Fibroblast of lung (primary cell): ENCODE data around the gene EDA. TPM values are rescaled to one million over a fixed set of nuclear protein-coding genes. Genes with fewer than 3 reads are reported as not detected.

Source experiments
- DNase-seq, 2 donors: peaks; one replicate each; pipeline versions ENCODE4 v3.0.0 to v3.0.0-alpha.2; 2010; ENCODE audit warnings: low read depth in 2 of 2
- H2AFZ ChIP-seq: 2 replicates; pipeline ENCODE4 v1.5.1; 2012; ENCODE audit warnings: low read length, control low read depth, inconsistent platforms
- H3K27ac ChIP-seq: 2 replicates; pipeline ENCODE4 v1.5.1; 2011; ENCODE audit warnings: low read length, control low read depth; ENCODE audit not compliant: insufficient read depth
- H3K27me3 ChIP-seq: 2 replicates; pipeline ENCODE4 v1.5.1; 2011; ENCODE audit warnings: mild to moderate bottlenecking, low read length; ENCODE audit not compliant: control insufficient read depth, insufficient read depth
- H3K36me3 ChIP-seq: 2 replicates; pipeline ENCODE4 v1.5.1; 2011; ENCODE audit warnings: low read length; ENCODE audit not compliant: control insufficient read depth, insufficient read depth
- H3K4me1 ChIP-seq: 2 replicates; pipeline ENCODE4 v1.5.1; 2011; ENCODE audit warnings: low read length; ENCODE audit not compliant: control insufficient read depth, insufficient read depth; ENCODE audit errors: extremely low read depth
- H3K4me2 ChIP-seq: 2 replicates; pipeline ENCODE4 v1.5.1; 2011; ENCODE audit warnings: low read length, control low read depth; ENCODE audit not compliant: insufficient read depth; ENCODE audit errors: extremely low read depth
- H3K4me3 ChIP-seq, 4 experiments: fragments of 200-600 bp in 1 of 4; sonication (generic) in 1 of 4; replicated peaks in 1 of 4; 2 replicates each; pipeline ENCODE4 v1.5.1; 2011 to 2016; ENCODE audit warnings: low read length in 4 of 4, low read depth in 3 of 4, mild to moderate bottlenecking in 3 of 4, control low read depth in 2 of 4, inconsistent platforms in 1 of 4, mixed read lengths in 1 of 4; ENCODE audit not compliant: insufficient read depth in 1 of 4; ENCODE audit errors: control extremely low read depth in 1 of 4
- H3K79me2 ChIP-seq: 2 replicates; pipeline ENCODE4 v1.5.1; 2012; ENCODE audit warnings: mild to moderate bottlenecking, low read length, inconsistent platforms; ENCODE audit not compliant: control insufficient read depth, insufficient read depth
- H3K9ac ChIP-seq: 2 replicates; pipeline ENCODE4 v1.5.1; 2011; ENCODE audit warnings: mild to moderate bottlenecking, low read length, control low read depth; ENCODE audit not compliant: insufficient read depth
- H3K9me3 ChIP-seq: 2 replicates; pipeline ENCODE4 v1.5.1; 2012; ENCODE audit warnings: low read depth, low read length; ENCODE audit not compliant: control insufficient read depth, insufficient read depth
- H4K20me1 ChIP-seq: 2 replicates; pipeline ENCODE4 v1.5.1; 2011; ENCODE audit warnings: low read length; ENCODE audit not compliant: control insufficient read depth, insufficient read depth; ENCODE audit errors: extremely low read depth
- EZH2 ChIP-seq: IDR thresholded peaks from 2 replicates; pipeline ENCODE4 v1.5.1; 2012; ENCODE audit warnings: low read length, control low read depth, mild to moderate bottlenecking; ENCODE audit errors: missing control alignments
- polyA plus RNA-seq, 2 donors: library from polyadenylated mRNA; depleted of rRNA in 1 of 2; stranded (reverse) in 1 of 2; unstranded in 1 of 2; fragments of >200 nt; gene quantifications; 2 replicates each; pipeline ENCODE4 v1.2.1, GENCODE V29; 2011 to 2012; ENCODE audit warnings: missing spikeins in 1 of 2
- total RNA-seq: library from RNA; depleted of rRNA; stranded (reverse); fragments of >200 nt; gene quantifications from 2 replicates; pipeline ENCODE4 v1.2.1, GENCODE V29; 2014
- TF ChIP-seq, protein P1 (sequence below), 2 donors: IDR thresholded peaks in 1 of 2; conservative IDR thresholded peaks in 1 of 2; 1 replicate in 1 of 2; 2 replicates in 1 of 2; pipeline ENCODE4 v1.5.1; 2011 to 2012; ENCODE audit warnings: low read length in 2 of 2, control low read depth in 1 of 2, inconsistent platforms in 1 of 2, low read depth in 1 of 2, mild to moderate bottlenecking in 1 of 2

EDA gene
- total and polyA plus RNA-seq, 2 donors (not counting 1 experiment from before 2014, with no cell fraction given): 0.17 to 0.20 TPM

DNA sequence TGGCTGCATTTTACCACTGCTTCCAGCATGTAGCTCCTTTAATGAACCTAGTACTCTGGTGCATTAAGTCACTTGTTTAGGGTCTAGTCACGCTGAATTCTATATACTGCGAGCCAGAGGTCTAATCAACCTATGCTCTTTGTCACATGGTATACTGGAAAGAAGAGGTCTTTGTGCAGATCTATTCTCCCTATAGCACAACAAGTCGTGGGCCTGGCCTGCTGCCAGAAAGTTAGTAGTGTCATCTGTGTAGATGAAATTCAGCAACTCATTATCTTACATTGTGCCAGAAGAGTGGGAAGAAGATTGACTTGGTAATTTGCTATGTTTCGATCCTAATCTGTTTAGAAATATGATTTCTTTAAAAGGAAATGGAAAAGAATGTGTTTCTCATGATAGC is 353.0 kb downstream of the EDA start:
- no peaks in the 10 kb centered on the region for H3K4me1 ChIP-seq

DNA sequence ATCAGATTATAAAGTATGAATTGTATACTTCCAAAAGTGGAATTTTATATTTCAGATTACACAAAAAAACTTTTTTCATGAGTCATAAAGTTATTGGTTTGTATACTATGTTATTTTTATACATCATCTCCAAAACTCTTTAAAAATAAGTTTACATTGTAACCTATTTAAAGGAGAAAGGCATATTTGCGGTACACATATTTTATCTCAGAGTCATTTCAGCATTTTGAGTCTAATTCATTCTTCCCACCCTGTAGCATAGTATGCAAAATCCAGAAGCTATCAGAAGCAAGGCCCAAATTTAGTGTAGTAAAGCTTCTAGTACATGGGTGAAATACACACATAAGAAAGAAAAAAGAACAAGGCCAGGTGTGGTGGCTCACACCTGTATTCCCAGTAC is 353.5 kb downstream of the EDA start:
- Histone ChIP-seq H3K4me2 (no peak overlapping the region), H3K36me3 (no peaks in the 10 kb centered on the region), H4K20me1 (no peaks in the 10 kb centered on the region), H3K4me1 (no peaks in the 10 kb centered on the region), H3K9me3 (no peaks in the 10 kb centered on the region), H2AFZ (no peak overlapping the region), H3K4me3 (no peak overlapping the region), H3K27me3 (no peaks in the 10 kb centered on the region), H3K27ac (no peak overlapping the region), H3K9ac (no peak overlapping the region), H3K79me2 (no peaks in the 10 kb centered on the region)
- no peak for DNase-seq
- TF ChIP-seq, protein P1, sequence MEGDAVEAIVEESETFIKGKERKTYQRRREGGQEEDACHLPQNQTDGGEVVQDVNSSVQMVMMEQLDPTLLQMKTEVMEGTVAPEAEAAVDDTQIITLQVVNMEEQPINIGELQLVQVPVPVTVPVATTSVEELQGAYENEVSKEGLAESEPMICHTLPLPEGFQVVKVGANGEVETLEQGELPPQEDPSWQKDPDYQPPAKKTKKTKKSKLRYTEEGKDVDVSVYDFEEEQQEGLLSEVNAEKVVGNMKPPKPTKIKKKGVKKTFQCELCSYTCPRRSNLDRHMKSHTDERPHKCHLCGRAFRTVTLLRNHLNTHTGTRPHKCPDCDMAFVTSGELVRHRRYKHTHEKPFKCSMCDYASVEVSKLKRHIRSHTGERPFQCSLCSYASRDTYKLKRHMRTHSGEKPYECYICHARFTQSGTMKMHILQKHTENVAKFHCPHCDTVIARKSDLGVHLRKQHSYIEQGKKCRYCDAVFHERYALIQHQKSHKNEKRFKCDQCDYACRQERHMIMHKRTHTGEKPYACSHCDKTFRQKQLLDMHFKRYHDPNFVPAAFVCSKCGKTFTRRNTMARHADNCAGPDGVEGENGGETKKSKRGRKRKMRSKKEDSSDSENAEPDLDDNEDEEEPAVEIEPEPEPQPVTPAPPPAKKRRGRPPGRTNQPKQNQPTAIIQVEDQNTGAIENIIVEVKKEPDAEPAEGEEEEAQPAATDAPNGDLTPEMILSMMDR (conservative IDR thresholded peaks at IDR 0.05 in 1 of 2, IDR thresholded peaks at IDR 0.05 in 1 of 2; ENCODE audit: low read depth in 1 of 2, low read length in 2 of 2): no peak
- no peak for TF ChIP-seq EZH2

More for the DNA sequence above, 353.0 kb downstream of the EDA start:
- no peak for TF ChIP-seq EZH2
- H3K9ac ChIP-seq: no peak overlapping the region
- H3K27ac ChIP-seq: no peak overlapping the region
- no peak overlapping the region for H3K4me3 ChIP-seq
- H2AFZ ChIP-seq: no peak overlapping the region
- no peak for DNase-seq
- H3K79me2 ChIP-seq: no peaks in the 10 kb centered on the region
- H3K36me3 ChIP-seq: no peaks in the 10 kb centered on the region
- H3K9me3 ChIP-seq: no peaks in the 10 kb centered on the region
- no peaks in the 10 kb centered on the region for H4K20me1 ChIP-seq
- H3K27me3 ChIP-seq: no peaks in the 10 kb centered on the region
- H3K4me2 ChIP-seq: no peak overlapping the region

DNA sequence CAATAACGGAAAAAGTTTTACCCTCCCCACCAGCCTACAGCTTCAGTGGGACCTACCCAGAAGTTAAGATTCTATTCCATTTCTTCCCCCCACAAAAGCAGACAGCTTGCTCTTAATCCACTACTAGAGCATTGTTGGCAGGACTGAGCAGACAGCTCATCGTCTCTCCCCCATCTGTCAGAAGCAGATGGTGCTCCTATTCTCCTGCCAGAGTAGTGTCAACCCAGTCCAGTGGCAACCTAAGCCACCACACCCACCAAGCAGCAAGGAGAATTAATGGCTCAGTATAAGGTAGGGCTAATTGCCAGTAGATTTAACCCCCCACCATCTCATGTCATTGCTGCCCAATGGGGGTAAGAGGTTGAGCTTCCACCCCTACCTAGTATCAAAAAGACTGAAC is 371.8 kb downstream of the EDA start:
- H3K27me3 ChIP-seq: no peaks in the 10 kb centered on the region
- H3K36me3 ChIP-seq: no peaks in the 10 kb centered on the region

More for the DNA sequence above, 371.8 kb downstream of the EDA start:
- Histone ChIP-seq H3K79me2 (no peaks in the 10 kb centered on the region), H2AFZ (no peak overlapping the region), H3K9me3 (no peaks in the 10 kb centered on the region), H3K9ac (no peak overlapping the region), H3K27ac (no peak overlapping the region), H3K4me2 (no peak overlapping the region), H4K20me1 (no peaks in the 10 kb centered on the region), H3K4me1 (no peaks in the 10 kb centered on the region), H3K4me3 (no peak overlapping the region)
- TF ChIP-seq, protein P1 (conservative IDR thresholded peaks at IDR 0.05 in 1 of 2, IDR thresholded peaks at IDR 0.05 in 1 of 2; ENCODE audit: low read depth in 1 of 2, low read length in 2 of 2): no peak
- TF ChIP-seq EZH2: no peak
- no peak for DNase-seq
